CD4-positive, alpha-beta T cell treated with Interleukin-4 for 1 hour (primary cell): ENCODE results near the gene CYSTM1.
A peak's percentile ranks its signal among the peaks of the same experiment; 100 is the strongest.

Experiments
- DNase-seq, 2 donors: peaks; one replicate each; pipeline ENCODE4 v3.0.0-alpha.2; 2020 to 2022

Gene CYSTM1

GRCh38 chr5:140174465-140175366 is at the start of gene CYSTM1:
Gene CYSTM1, plus strand, starts transcription at chr5:140175188. Its CDS starts 19,278 bp downstream, at chr5:140194466.
- peak; percentile 96 to 97 for DNase-seq

- no peak for DNase-seq
These were observed 49.4 kb upstream of the CYSTM1 start, which contains the start of gene IGIP for GRCh38 chr5:140125637-140126036. Gene IGIP, plus strand, starts transcription at chr5:140125937. Its CDS starts 2,540 bp downstream, at chr5:140128477.

GRCh38 chr5:140126315-140127012 is 48.5 kb upstream of the CYSTM1 start:
- no peak for DNase-seq

- DNase-seq = no peak
These were observed 46.6 kb upstream of the CYSTM1 start for GRCh38 chr5:140128376-140128775.

- no peak for DNase-seq
These were observed 43.8 kb upstream of the CYSTM1 start for GRCh38 chr5:140130949-140131733.

- DNase-seq = no peak
These were observed 43.0 kb upstream of the CYSTM1 start for GRCh38 chr5:140131967-140132409.

- DNase-seq = no peak
These were observed 41.3 kb upstream of the CYSTM1 start for GRCh38 chr5:140133514-140134167.

- no peak for DNase-seq
These were observed 40.6 kb upstream of the CYSTM1 start for GRCh38 chr5:140134277-140134935.

GRCh38 chr5:140135127-140135526 is 39.9 kb upstream of the CYSTM1 start:
- no peak for DNase-seq

- no peak for DNase-seq
These were observed 38.4 kb upstream of the CYSTM1 start for GRCh38 chr5:140136624-140137023.

GRCh38 chr5:140140435-140140834 is 34.6 kb upstream of the CYSTM1 start:
- DNase-seq = no peak

- DNase-seq = no peak
These were observed 33.7 kb upstream of the CYSTM1 start for GRCh38 chr5:140141241-140141640.

GRCh38 chr5:140142246-140142645 is 32.7 kb upstream of the CYSTM1 start:
- no peak for DNase-seq

- DNase-seq = no peak
These were observed 32.1 kb upstream of the CYSTM1 start for GRCh38 chr5:140142856-140143255.

GRCh38 chr5:140143521-140144258 is 31.3 kb upstream of the CYSTM1 start:
- no peak for DNase-seq

- no peak for DNase-seq
These were observed 29.7 kb upstream of the CYSTM1 start for GRCh38 chr5:140145256-140145655.

GRCh38 chr5:140145818-140146522 is 29.0 kb upstream of the CYSTM1 start:
- peak; percentile 51 to 57 for DNase-seq

- DNase-seq = no peak
These were observed 28.5 kb upstream of the CYSTM1 start for GRCh38 chr5:140146523-140146842.

GRCh38 chr5:140147460-140147859 is 27.5 kb upstream of the CYSTM1 start:
- DNase-seq = no peak

- DNase-seq = no peak
These were observed 26.5 kb upstream of the CYSTM1 start for GRCh38 chr5:140148508-140148907.

- no peak for DNase-seq
These were observed 24.8 kb upstream of the CYSTM1 start for GRCh38 chr5:140150201-140150600.
